Cardiac muscle cell (in vitro differentiated cells and primary cell): ENCODE data around the gene SLC35E2B. TPM values are rescaled to one million over a fixed set of nuclear protein-coding genes. Genes with fewer than 3 reads are reported as not detected.
"Not testable (repeated sequence)": the region's sequence is repeated elsewhere in the genome, so short reads cannot be mapped to it uniquely, and the experiment has no call there.

Experiments used
- DNase-seq, 2 donors: peaks; one replicate each; pipeline versions ENCODE4 v3.0.0 to v3.0.0-alpha.2; 2010 to 2017; ENCODE audit warnings: low read depth in 1 of 2, low spot score in 1 of 2
- H3K27ac ChIP-seq: fragments of 200-600 bp; sonication (generic); 2 replicates; pipeline ENCODE4 v1.5.1; 2016
- H3K27me3 ChIP-seq: fragments of 200-600 bp; sonication (generic); 2 replicates; pipeline ENCODE4 v1.6.0; 2016; ENCODE audit warnings: control low read depth
- H3K36me3 ChIP-seq: fragments of 200-600 bp; sonication (generic); 2 replicates; pipeline ENCODE4 v1.5.1; 2016; ENCODE audit warnings: control low read depth
- H3K4me1 ChIP-seq: fragments of 200-600 bp; sonication (generic); 2 replicates; pipeline ENCODE4 v1.8.1; 2017; ENCODE audit warnings: low read depth, mild to moderate bottlenecking, mixed run types
- H3K4me3 ChIP-seq: fragments of 200-600 bp; sonication (generic); 2 replicates; pipeline ENCODE4 v1.5.1; 2016; ENCODE audit warnings: mild to moderate bottlenecking
- H3K9me3 ChIP-seq: fragments of 200-600 bp; sonication (generic); 2 replicates; pipeline ENCODE4 v1.5.1; 2017; ENCODE audit warnings: low read depth, mild to moderate bottlenecking, control low read depth
- polyA plus RNA-seq: library from polyadenylated mRNA; unstranded; fragments of >200 nt; fragmentation: Nextera tagmentation; extraction: Ambion mirVana; gene quantifications from 2 replicates; pipeline ENCODE4 v1.2.1, GENCODE V29; 2016
- total RNA-seq: library from RNA; depleted of rRNA; stranded (reverse); fragments of >200 nt; gene quantifications from 2 replicates; pipeline ENCODE4 v1.2.3, GENCODE V29; 2016
- TF ChIP-seq, protein P1 (sequence below): IDR thresholded peaks from 2 replicates; pipeline ENCODE4 v1.5.1; 2012; ENCODE audit warnings: low read depth, mild to moderate bottlenecking, low read length

Gene SLC35E2B
- total and polyA plus RNA-seq, 2 experiments from 2014 or later: 30.7 to 74.6 TPM

DNA sequence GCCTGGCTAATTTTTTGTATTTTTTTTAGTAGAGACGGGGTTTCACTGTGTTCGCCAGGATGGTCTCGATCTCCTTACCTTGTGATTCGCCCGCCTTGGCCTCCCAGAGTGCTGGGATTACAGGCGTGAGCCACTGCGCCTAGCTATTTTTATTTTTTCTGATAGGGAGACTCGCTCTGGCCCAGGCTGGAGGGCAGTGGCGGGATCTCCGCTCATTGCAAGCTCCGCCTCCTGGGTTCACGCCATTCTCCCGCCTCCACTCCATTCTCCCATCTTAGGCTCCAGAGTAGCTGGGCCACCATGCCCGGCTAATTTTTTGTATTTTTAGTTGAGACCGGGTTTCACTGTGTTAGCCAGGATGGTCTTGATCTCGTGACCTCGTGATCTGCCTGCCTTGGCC is 33.5 kb upstream of the SLC35E2B start:
- H3K4me3 ChIP-seq, H3K9me3 ChIP-seq, H3K4me1 ChIP-seq, H3K36me3 ChIP-seq, DNase-seq, H3K27me3 ChIP-seq, H3K27ac ChIP-seq: not testable (repeated sequence)

DNA sequence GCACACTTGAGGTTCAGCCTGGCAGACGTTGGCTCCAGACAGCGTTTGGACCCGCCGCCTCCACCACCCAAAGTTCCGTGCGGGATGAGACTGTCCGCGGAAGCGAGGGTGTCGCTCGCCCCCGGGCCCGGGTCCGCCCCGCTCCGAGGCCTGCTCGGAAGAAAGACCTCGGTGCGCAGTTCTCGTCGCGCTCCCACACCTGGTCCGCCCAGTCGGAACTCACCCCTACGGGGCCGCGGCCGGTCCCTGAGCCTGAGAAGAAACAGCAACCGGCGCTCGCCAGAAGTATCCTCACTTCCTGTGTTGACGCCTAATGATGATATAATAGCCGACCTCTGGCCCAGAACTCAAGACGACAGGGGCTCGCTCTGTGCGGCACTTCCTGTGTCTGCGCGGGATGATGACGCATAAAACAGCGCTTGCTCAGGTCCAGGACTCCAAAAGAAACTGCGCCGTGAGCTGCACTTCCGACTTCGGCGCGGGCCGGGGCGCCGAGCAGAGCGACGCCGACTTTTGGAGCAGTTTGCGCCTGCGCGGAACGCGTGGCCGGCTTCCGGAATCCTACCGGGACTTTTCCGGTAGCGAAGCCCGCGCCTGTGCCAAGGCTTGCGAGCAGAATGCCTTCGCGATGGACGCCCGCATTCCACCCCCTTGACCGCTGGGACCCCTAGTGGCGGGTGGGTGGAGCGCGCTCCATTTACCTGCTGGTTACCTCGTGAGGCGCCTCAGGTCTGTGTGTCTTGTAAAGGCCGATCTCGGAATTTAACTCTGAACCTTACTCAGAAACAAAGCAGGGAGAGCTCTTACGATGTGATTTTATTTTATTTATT is 31.7 kb upstream of the SLC35E2B start, which contains the start of gene CDK11A:
TSS of gene CDK11A (minus strand) at position 323 of the 830 bp plus-strand sequence. CDS start 1,539 bp downstream, outside the sequence.
- not testable (repeated sequence) for H3K27me3 ChIP-seq, H3K4me1 ChIP-seq, H3K36me3 ChIP-seq, H3K9me3 ChIP-seq
- TF ChIP-seq, protein P1, sequence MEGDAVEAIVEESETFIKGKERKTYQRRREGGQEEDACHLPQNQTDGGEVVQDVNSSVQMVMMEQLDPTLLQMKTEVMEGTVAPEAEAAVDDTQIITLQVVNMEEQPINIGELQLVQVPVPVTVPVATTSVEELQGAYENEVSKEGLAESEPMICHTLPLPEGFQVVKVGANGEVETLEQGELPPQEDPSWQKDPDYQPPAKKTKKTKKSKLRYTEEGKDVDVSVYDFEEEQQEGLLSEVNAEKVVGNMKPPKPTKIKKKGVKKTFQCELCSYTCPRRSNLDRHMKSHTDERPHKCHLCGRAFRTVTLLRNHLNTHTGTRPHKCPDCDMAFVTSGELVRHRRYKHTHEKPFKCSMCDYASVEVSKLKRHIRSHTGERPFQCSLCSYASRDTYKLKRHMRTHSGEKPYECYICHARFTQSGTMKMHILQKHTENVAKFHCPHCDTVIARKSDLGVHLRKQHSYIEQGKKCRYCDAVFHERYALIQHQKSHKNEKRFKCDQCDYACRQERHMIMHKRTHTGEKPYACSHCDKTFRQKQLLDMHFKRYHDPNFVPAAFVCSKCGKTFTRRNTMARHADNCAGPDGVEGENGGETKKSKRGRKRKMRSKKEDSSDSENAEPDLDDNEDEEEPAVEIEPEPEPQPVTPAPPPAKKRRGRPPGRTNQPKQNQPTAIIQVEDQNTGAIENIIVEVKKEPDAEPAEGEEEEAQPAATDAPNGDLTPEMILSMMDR: peak; percentile 32
- Histone ChIP-seq H3K27ac (peak within 1 kb of the TSS; percentile 75), H3K4me3 (peak within 1 kb of the TSS; percentile 49)
- DNase-seq: peak; percentile 90 to 100

DNA sequence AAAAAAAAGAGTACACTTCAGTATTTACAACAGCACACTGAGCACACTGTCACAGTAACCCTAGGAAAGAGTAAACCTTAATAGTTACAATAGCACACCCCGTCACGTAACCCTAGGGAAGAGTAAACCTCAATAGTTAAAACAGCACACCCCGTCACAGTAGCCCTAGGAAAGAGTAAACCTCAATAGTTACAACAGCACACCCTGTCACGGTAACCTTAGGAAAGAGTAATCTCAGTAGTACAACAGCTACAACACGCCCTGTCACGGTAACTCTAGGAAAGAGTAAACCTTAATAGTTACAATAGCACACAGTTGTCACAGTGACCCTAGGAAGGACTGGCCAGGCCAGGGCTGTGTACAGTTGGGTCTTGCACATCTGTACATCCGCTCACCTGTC is 28.6 kb upstream of the SLC35E2B start:
- DNase-seq: no peak
- TF ChIP-seq, protein P1: no peak

DNA sequence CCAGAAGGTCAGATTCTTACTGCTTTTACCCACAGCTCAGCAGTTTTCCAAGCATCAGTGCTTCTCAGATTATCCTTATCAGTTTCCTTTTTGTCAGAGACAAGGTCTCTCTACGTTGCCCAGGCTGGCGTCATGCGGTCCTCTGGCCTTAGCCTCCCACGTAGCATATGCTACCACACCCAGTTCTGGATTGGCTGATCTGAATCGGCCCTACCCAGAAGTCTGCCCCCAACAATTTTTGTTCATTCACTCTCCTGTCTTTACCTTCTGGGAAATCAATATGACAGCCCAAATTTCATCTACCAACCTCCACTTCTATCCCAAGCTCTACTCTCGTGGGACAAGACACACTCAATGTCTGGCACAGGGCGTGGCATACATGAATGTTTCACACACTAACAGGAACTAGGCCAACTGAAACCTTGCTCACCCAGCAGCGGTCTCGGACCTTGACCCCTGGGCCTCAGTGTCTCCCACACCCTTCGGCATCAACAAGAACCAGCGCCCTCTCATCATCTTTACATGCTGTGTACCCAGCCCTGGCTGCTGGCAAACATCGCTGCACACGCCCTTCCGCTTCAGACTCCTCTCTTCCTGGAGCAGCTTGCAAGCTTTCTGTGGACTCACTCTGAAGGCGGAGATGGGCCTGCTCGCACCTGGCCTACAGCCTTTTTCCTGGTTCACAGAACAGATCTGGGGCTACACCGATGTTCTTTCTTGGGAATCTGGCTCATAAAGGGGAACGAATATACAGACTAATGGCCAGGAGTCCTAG is 22.7 kb upstream of the SLC35E2B start:
- H3K4me1 ChIP-seq, H3K27ac ChIP-seq, H3K4me3 ChIP-seq, H3K36me3 ChIP-seq, H3K9me3 ChIP-seq, H3K27me3 ChIP-seq, DNase-seq: not testable (repeated sequence)

More for the DNA sequence above, 28.6 kb upstream of the SLC35E2B start:
- no peaks in the 10 kb centered on the region for H3K36me3 ChIP-seq
- H3K9me3 ChIP-seq: no peaks in the 10 kb centered on the region
- H3K4me3 ChIP-seq: no peak overlapping the region
- no peaks in the 10 kb centered on the region for H3K27me3 ChIP-seq
- H3K4me1 ChIP-seq: no peaks in the 10 kb centered on the region
- H3K27ac ChIP-seq: no peak overlapping the region

DNA sequence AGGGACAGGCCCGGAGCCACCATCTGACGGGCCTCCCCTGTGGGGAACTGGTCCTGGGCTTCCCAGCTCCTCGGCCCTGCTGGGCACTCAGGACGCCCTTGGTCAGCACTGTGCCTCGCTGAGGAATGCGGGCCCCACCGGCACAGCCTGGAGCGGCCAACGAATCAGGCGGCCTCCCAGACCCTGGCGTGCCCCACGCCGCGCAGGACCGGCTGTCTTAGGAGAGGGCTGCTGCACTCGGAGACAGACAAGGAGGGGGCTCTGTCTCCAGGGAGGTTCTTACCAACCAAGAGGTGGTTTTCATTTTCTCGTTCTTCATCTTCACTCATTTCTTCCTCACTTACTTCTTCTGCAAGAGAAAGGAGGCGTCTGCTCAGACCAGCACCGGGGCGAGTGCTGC is 15.3 kb upstream of the SLC35E2B start:
- H3K27me3 ChIP-seq, H3K36me3 ChIP-seq, H3K9me3 ChIP-seq, DNase-seq, H3K4me1 ChIP-seq, H3K4me3 ChIP-seq, H3K27ac ChIP-seq: not testable (repeated sequence)

DNA sequence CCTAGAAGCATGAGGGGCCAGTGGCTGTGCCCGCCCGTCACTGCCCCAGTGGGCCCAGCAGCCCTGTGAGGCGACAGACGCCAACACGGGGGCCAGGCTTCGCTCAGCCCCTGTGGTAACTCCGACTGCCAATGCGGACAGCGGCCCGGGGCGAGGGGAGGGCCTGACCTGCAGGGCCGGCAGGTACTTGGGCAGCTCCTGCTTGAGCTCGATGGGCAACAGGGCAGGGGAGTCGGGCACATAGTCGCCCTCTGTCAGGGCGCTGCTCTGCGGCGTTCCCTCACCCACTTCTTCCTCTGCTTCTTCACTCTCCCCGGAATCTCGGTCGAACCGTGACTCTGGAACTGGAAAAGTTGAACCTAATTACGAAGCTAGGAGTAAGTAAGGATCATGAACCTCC is 14.6 kb upstream of the SLC35E2B start:
- not testable (repeated sequence) for H3K27ac ChIP-seq, H3K36me3 ChIP-seq, H3K4me1 ChIP-seq, H3K4me3 ChIP-seq, DNase-seq, H3K9me3 ChIP-seq, H3K27me3 ChIP-seq

DNA sequence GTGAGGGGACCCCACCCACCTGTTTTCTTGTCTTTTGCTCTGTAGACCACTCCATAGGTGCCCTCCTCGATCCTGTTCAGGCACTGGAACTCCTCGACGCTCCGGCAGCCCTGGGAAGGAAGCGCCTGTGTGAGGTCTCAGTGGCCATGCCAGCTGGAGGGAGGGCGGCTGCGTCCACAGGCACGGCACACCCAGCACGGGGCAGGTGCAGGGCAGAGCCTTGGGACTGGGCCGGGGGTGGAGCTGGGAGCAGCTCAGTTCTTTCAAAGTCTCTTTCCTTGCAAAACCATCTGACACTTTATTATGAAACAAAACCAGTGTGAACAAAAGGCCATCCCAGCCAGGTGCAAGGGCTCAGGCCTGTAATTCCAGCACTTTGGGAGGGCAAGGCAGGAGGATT is 13.0 kb upstream of the SLC35E2B start:
- not testable (repeated sequence) for H3K27ac ChIP-seq, H3K36me3 ChIP-seq

DNA sequence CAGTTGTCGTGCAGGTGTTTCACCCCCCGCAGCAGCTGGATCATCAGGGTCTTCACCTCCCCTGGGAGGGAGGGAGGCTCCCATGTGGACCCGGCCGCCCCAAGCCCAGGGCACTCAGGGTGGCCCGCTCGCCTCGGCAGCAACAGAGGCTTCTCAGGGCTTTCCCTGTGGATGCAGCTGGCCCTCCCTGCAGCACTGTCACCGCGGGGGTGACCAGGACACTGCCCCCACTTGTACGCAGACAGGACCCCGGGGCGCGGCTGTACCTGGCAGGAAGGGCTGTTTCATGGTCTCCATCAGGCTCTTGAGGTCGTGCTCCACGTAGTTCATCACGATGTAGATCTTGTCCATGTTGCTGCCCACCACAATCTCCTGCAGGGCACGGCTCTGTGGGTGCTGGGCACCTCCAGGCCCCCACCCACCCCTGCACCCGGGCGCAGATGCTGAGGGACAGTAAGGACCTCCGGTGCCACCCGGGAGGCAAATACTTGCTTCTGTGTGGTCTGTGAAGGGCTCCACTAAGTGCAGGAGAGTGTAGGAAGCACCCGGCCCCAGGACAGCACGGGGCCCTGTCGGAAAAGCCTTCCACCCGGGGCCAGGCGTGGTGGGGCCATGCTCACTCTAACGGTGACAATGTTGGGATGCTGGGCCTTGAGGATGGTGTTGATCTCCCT is 11.8 kb upstream of the SLC35E2B start:
- not testable (repeated sequence) for H3K4me1 ChIP-seq, H3K27ac ChIP-seq, H3K4me3 ChIP-seq, H3K27me3 ChIP-seq, H3K9me3 ChIP-seq, H3K36me3 ChIP-seq, DNase-seq

More for the DNA sequence above, 13.0 kb upstream of the SLC35E2B start:
- H3K4me3 ChIP-seq, H3K27me3 ChIP-seq, H3K9me3 ChIP-seq, DNase-seq, H3K4me1 ChIP-seq: not testable (repeated sequence)
